Liver (tissue), 3 donors: ENCODE data around the gene CD300H.

ENCODE experiments used
- RAD21 ChIP-seq, 2 donors: IDR thresholded peaks; 2 replicates each; pipeline ENCODE4 v1.6.1; 2016; ENCODE audit warnings: antibody characterized with exemption in 2 of 2, mild to moderate bottlenecking in 2 of 2
- TF ChIP-seq, protein P1 (sequence below): fragments of 150-350 bp; IDR thresholded peaks from 2 replicates; pipeline ENCODE4 v1.5.1; 2017; ENCODE audit warnings: improper control_type of control experiment, low read depth, low read length; ENCODE audit not compliant: missing input control
- donor health status: healthy.
- donor health status: healthy.

DNA sequence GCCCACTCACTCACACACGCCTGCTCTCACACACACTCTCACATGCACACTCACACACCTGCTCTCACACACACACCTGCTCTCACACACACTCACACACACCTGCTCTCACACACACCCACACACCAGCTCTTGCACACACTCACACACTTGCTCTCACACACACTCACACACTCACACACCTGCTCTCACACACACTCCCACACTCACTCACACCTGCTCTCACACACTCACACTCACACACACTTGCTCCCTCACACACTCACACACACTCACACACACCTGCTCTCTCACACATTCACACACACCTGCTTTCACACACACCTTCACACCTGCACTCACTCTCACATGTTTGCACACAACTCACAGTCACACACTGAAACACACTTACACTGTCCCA, 4.0 kb downstream of the CD300H start:
- TF ChIP-seq, protein P1, sequence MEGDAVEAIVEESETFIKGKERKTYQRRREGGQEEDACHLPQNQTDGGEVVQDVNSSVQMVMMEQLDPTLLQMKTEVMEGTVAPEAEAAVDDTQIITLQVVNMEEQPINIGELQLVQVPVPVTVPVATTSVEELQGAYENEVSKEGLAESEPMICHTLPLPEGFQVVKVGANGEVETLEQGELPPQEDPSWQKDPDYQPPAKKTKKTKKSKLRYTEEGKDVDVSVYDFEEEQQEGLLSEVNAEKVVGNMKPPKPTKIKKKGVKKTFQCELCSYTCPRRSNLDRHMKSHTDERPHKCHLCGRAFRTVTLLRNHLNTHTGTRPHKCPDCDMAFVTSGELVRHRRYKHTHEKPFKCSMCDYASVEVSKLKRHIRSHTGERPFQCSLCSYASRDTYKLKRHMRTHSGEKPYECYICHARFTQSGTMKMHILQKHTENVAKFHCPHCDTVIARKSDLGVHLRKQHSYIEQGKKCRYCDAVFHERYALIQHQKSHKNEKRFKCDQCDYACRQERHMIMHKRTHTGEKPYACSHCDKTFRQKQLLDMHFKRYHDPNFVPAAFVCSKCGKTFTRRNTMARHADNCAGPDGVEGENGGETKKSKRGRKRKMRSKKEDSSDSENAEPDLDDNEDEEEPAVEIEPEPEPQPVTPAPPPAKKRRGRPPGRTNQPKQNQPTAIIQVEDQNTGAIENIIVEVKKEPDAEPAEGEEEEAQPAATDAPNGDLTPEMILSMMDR, result no peak
- TF ChIP-seq RAD21 (IDR thresholded peaks at IDR 0.05), result no peak
